HG03442 (cell line): ENCODE measurements around the gene ZCCHC24.
"Not testable (repeated sequence)": the region's sequence is repeated elsewhere in the genome, so short reads cannot be mapped to it uniquely, and the experiment has no call there.

Experiments used
- ATAC-seq: cut with Tn5 transposase; IDR thresholded peaks from one replicate; pipeline ENCODE4 v1.9.1; 2021; ENCODE audit warnings: mild to moderate bottlenecking, moderate library complexity; ENCODE audit not compliant: unreplicated experiment

ZCCHC24 gene

DNA sequence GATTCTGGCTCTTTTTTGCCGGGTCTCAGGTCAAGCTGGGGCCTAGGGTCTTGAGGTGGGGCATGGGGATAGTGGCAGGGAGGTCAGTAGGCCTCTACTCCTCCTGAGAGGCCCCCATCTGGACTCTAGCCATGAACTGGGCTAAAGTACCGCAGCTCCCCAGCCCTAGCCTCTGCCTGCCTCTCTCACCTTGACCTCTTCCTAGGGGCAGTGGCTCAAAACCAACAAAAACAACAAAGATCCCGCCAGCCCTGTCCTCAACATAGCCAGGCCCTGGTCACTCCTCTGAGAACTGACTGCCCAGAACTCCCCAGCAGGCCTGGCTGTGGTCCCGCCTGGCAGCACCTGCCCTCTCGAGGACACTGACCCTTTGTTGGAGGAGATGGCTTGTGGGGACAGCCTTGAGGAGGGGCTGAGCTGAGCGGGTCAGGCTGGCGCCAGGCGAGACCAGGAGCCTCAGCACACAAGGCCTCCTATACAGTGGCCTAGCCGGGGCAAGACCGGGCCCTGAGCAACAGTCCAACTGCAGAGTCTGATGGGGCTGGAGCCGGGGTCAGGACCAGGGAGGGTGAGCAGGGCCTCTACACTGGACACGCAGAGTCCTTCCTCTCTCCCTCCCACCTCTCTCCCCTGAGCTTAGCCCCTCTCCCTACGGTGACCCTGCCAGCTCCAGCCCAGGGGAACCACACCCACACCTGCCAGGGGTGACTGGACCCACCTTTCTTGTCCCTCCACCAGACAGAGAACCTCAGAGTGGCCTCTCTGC lies 109.8 kb downstream of the ZCCHC24 start:
- no peak for ATAC-seq

DNA sequence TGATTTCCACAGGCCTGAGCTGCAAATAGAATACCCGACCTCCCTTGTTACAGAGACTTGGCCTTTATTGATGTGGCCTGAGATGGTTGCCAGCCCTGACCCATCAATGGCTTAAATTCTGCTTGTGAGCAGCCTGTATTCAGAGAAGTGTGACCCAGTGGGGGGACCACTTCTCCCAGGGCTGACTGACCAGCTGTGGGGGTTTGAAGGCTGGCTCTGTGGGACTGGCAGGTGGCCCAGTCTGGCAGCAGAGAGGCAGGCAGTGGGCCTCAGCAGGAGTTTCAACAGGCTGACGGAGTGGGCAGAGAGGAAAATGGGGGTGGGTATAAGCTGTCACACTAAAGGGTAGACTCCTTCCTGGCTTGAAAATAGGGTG lies 110.3 kb downstream of the ZCCHC24 start:
- ATAC-seq: no peak

DNA sequence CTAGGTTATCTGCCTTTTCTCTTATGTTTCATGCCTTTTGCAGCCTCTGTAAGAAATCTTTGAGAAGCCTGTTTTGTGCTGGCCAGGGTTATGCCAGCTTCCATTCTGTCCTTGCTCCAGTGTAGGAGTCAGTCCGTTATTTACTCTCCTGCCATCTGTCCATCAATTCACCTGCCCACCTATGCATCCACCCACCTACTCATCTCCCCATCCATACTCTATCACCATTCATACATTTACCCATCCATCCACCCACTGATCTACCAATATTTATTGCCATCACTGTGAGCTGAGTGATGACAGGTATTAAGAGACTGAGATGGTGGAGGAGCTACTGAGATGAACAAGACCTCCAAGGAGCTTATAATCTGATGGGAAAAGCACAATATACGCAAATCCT lies 110.9 kb downstream of the ZCCHC24 start:
- ATAC-seq: no peak

DNA sequence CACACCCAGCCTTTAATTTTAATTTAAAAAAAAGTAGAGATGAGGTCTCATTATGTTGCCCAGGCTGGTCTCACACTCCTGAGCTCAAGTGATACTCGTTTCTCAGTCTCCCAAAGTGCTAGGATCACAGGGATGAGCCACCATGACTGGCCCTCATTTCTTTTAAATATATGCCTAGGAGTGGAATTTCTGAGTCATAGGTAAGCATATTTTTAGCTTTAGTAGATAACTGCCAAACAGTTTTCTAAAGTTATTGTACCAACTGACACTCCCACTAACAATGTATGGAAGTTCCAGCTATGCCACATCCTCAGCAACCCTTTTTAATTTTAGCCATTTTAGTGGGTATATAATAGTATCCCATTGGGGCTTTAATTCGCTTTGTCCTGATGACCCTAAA lies 111.9 kb downstream of the ZCCHC24 start:
- no peak for ATAC-seq

DNA sequence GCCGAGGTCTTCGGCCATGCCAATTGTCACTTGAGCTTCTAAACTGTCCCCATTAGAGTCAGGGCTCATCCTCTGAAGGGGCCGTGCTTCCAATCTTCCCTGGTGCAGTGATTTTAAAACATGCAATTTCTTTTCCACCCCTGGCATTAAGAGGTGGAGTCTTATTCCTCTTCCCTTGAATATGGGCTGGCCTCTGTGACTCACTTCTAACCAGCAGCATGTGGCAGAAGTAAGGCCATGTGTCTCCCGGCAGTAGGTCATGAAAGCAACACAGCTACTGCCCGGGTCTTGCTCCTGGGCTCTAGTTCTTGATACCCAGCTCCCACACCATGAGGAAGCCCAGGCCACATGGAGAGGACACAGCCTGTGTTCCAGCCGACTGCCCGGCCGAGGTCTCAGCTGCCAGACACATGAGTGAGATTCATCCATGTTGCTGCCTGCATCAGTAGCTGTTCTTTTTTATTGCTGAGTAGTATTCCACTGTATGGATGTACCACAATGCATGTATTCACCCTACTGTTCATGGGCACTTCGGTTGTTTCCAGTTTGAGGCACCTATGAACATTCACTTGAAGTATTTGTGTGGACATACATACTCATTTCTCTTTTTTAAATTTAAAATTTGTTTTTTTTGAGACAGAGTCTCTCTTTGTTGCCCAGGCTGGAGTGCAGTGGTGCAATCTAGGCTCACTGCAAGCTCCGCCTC lies 112.7 kb downstream of the ZCCHC24 start:
- ATAC-seq: not testable (repeated sequence)
